GM12873 (cell line): ENCODE data around the gene TWSG1.

Experiments used
- TF ChIP-seq, protein P1 (sequence below): IDR thresholded peaks from 2 replicates; pipeline ENCODE4 v1.5.1; 2012; ENCODE audit warnings: low read depth, mild to moderate bottlenecking, moderate library complexity, low read length, control low read depth; ENCODE audit not compliant: insufficient read depth; ENCODE audit errors: missing control alignments

Gene TWSG1

DNA sequence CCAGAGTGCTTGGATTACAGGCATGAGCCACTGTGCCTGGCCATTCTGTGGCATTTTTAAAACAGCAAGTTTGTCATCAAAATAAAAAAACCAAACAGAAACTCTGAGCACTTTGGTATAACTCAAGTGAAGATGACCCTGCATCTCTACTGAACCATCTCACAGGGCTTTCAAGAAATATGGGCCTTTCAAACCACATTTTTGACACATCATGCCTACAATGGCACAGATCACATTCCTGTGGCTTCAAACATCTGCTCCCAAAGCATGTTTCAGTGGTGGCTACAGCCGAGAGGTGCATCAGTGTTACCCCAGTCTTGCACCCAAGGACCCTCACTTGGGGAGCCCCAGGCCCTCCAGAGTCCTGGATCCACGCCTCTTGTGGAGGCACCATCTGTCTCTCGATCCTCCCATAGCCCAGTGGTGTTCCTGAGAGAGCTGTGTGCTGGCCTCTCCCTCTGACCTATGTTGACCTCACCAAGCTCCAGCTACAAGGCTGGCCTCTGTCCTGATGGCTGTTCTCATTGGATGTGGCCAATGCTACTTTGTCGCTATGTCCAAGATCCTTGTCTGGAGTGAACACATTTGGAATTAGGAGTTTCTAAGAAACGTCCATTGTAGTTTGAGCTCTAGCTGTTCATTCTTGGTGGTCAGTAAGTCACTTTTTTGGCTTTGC is 85.5 kb downstream of the TWSG1 start:
- TF ChIP-seq, protein P1, sequence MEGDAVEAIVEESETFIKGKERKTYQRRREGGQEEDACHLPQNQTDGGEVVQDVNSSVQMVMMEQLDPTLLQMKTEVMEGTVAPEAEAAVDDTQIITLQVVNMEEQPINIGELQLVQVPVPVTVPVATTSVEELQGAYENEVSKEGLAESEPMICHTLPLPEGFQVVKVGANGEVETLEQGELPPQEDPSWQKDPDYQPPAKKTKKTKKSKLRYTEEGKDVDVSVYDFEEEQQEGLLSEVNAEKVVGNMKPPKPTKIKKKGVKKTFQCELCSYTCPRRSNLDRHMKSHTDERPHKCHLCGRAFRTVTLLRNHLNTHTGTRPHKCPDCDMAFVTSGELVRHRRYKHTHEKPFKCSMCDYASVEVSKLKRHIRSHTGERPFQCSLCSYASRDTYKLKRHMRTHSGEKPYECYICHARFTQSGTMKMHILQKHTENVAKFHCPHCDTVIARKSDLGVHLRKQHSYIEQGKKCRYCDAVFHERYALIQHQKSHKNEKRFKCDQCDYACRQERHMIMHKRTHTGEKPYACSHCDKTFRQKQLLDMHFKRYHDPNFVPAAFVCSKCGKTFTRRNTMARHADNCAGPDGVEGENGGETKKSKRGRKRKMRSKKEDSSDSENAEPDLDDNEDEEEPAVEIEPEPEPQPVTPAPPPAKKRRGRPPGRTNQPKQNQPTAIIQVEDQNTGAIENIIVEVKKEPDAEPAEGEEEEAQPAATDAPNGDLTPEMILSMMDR, result no peak

DNA sequence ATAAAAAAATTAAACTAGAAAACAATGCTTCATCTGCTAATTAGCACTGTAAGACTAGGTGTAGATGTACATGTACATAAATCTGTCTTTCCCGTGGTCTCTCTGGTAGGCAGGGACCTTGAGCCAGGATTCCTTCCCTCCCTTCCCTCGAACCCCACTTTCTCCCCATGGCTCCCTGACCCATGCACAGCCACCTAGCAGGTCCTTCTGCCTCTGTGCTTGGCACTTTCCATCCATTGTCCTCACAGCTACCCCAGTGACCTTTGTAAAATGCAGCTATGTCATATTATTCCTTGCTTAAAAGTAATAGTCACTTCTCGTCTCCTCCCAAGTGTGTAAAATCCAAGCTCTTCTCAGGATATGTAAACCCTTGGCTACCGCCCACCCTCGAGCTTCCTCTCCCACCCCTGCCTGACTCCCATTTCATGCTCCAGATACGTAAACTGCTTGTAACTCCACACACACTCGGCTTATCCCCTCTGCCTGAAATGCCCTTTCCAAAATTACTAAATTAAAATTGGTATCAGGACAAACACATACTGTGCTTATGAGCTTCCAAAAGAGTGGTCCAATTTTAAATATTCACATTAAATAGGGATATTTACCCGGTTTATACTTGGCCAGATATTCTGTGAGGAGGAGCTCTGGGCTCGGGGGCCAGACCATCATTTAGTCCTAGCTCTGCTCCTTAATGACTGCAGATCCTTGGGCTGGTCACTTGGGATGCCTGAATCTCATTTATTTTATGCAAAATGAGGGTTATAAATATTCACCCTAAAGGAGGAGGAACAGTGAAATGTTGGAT is 86.7 kb downstream of the TWSG1 start:
- TF ChIP-seq, protein P1, result no peak

DNA sequence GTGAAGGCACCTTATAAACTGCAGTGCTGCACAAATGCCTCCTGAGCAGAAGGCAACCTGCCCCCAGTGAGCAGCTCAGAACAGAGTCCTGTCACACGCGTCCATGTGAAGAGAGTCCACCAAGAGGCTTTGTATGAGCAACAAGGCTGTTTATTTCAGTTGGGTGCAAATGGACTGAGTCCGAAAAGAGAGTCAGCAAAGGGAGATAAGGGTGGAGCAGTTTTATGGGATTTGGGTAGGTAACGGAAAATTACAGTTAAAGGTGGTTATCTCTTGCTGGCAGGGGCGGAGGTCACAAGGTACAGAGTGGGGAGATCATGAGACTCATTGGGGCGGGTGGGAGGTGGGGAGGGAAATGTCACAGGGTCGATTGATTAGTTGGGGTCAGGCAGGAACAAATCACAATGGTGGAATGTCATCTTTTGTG is 87.3 kb downstream of the TWSG1 start:
- TF ChIP-seq, protein P1, result no peak

DNA sequence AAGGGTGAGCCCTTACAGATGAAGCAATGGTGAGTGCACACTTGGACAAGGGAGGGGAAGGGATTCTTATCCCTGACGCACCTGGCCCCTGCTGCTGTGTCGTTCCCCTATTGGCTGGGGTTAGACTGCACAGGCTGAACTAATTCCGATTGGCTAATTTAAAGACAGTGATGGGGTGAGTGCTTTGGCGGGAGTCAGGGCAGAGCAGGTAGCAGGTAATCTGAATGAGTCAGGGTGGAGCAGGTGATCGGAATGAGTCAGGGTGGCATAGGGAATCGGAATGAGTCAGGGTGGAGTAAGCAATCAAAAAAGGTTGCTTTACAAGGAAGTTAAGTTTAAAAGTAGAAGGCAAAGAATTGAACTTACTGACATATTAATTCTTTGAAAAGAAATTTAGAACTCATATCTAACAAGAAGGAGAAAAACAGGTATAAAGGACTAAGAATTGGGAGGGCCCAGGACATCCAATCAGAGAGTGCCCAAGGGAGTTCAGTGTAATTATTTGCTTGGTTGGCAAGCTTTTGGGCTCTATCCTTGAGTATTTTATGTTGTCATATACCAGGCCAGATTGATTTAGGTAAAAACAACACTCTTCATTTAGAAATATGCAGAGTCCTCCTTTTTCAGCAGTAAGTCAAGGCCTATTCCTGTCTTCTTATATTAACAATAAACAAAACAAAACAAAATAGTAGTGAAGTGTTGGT is 88.4 kb downstream of the TWSG1 start:
- TF ChIP-seq, protein P1, result no peak

DNA sequence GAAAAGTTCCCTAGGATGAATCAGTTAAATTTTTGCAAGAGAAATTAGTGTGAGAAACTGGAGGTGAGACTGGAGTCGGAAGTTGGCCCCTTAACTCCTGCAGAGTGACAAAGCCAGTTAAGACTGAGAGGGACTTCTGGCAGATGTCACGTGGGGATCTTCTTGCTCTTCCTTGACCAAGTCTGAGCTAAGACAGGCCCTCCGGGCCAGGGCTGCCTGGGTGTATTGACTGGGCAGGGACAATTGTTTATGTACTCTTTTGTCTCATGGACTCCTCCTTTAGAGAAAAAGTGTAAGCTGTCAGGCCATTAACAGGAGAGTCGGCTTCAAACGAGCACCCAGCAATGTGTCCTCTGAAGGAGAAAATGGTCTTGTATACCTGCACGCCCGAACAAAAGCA is 92.2 kb downstream of the TWSG1 start:
- TF ChIP-seq, protein P1, result no peak

DNA sequence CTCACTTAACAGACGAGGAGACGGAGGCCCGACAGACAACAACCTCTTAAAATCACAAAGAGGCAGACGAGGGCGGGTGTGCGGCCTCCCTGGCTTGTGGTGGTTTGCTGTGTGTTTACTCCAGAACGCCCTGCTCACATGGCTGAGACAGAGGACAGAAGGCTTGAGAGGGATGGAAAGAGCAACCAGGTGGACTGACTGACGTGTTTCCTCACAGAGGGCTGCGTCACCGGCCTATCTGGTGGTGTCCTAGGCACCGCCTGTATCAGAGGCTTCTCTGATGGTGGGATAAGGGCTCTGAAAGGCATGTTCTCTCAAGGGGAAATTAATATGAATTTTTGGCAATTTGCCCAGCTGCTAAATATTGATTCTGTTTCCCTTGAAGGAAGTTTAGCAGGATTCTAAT is 93.7 kb downstream of the TWSG1 start:
- TF ChIP-seq, protein P1, result no peak
